M059J (cell line): ENCODE data around the gene SIRPD. TPM values are rescaled to one million over a fixed set of nuclear protein-coding genes. Genes with fewer than 3 reads are reported as not detected.

Source experiments
- DNase-seq: peaks from one replicate; pipeline ENCODE4 v3.0.0-alpha.2; 2012; ENCODE audit warnings: low read depth
- total RNA-seq: library from RNA; depleted of rRNA; stranded (reverse); fragments of >200 nt; shearing (Covaris generic); gene quantifications from 2 replicates; pipeline ENCODE4 v1.2.3, GENCODE V29; 2014

Gene SIRPD
- total RNA-seq, 1 experiment from 2014 or later = not detected

DNA sequence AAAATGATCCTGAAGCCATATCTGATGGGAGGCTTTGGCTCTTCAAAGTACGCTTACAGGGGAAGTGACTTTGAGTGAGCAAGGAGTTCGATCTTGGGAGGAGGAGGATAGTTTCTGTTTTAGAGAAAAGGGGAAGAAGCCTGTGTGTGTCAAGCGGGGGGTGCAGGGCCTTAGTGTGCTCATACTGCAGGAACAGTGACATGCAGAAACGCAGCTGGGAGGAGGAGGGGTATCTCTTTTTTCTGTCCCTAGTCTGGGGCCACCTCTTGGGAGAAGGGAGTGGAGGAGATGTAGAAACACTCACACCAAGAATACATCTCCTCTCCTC lies 19.8 kb downstream of the SIRPD start:
- DNase-seq = no peak

DNA sequence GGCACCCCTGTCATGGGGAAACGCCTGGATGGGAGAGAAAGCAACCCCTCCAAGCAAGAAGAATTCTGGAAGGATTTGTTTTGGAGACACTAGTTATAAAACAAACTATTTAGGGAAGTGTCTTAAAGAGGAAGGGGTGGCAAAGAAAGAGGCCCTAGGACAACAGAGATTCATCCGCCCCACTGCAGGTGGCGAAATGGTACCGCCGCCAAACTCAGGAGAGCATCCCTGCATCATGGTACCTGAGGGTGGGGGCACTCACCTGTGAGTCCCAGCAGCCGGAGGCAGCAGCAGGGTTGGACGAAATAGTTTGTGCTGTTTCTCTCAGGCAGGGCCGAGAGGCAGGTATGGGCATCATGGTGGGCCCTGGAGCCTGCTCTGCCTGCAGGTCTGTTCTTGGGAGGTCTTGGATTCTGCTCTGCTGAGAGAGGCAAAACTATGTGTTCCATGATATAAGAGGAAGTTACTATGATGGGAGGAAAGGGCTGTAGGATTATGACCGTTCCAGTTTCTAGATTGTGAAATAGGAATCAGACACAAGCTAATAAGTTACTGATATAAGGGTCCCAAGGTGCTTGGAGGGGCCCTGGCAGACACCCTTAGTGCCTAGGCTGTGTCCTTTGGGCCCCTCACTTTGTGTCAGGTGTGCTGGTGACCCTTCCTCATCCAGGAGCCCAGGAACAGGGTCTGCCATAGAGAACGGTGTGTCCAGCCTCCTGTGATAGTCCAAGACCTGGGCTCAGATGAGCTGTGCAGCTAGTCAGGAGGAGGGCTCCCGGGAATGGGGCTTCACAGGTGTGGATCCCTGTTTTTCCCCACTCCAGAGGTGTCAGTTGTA lies 20.4 kb downstream of the SIRPD start:
- no peak for DNase-seq

DNA sequence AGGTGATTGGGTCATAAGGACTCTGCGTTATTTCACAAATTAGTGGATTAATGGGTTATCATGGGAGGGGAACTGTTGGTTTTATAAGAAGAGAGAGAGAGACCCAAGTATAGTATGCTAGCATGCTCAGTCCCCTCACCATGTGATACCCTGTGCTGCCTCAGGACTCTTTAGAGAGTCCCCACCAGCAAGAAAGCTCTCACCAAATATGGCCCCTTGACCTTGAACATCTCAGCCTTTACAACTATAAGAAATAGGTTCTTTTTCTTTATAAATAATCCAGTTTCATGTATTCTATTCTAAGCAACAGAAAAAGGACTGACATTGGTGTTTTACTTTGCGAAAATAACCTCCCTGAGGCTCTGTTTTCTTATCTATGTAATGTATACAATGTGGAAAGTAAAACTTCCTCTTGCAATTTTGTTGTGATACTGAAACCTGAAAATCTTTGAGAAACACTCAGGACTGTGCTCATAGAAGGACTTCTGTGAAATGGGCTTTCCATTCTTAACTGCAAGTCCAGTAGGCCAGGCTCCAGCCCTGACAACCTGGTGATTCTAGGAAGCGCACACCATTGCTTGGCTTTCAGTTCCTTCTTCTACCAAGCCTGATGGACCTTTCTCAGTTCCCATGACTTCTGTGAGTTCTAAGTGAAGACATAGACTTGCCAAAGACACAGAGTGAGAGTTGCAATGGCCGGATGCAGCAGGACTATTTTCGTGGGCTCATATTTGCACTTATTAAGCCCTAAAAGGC lies 21.9 kb downstream of the SIRPD start:
- DNase-seq = no peak

DNA sequence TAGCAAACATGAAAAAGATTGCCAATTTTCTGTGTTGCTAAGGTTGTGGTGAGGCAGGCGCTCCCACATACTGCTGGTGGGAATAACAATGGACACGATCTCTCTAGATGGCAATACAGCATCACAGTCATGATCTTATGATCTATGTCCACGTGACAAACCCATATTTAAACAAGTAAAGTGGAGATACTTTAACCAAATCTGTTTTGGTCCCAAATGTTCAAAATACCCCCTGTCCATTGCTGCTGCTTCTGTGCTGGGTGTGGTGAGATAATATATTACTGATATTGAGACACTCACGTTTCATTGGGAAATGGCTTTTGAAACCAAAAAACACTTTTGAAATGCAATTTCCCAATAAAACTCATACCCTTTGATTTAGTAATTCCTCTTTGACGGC lies 23.0 kb downstream of the SIRPD start:
- peak; percentile 37 for DNase-seq

DNA sequence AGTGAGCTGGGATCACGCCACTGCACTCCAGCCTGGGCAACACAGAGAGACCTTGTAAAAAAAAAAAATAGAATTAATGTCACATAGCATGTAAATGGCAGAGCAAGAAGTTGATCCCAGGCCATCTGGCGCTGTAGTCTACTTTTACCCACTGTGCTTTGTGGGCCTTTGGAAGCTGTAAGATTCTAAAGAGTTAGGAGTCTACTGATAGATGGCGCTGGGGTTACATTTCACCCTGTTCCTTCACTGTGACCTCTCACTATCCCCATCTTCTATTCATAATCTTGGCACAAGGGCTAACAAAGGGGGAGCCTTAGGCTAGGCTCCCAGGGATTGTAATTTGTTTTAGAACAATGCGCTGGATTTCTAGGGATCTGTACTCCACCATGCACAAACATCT lies 24.4 kb downstream of the SIRPD start:
- peak; percentile 62 for DNase-seq

DNA sequence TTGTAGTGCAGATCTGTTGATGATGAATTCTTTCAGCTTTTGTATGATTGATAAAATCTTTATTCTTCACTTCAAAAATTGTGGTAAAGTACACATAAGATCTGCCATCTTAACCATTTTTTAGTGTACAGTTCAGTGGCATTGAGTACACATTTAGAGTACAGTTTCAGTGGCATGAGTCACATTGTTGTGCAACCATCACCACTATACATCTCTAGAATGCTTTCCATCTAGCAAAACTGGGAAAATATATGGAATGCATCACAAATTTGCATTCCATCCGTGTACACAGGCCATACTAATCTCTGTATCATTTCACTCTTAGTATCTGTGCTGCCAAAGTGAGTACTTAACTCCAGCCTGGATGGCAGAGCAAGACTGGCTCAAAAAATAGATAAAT lies 28.7 kb downstream of the SIRPD start:
- DNase-seq = no peak

DNA sequence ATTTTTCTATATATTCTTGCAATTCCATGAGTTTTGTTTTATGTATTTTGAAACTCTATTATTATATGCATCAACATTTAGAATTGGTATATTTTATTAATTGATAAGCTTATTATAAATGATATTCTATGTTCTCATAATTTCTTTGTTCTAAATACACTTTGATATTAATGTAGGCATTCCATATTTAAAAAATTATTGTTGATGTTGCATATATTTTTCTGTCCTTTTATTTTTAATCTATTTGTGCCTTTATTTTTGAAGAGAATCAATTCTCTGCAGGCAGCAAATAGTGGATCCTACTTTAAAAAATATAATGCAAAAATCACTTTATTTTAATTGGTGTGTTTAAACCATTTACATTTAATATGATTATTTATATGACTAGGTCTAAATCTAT lies 29.6 kb downstream of the SIRPD start:
- DNase-seq = no peak

DNA sequence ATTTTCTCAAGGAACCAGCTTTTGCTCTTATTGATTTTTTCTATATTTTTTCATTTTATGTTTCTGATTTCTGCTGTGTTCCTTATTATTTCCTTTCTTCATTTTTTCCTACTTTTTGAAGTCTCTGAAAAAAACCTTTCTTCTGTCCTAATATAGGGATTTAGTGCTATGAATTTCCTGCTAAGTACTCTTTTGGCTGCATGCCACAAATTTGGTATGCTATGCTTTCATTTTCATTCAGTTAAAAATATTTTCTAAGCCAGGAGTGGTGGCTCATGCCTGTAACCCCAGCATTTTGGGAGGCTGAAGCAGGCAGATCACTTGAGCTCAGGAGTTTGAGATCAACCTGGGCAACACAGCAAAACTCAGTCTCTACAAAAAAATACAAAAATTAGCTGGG lies 30.6 kb downstream of the SIRPD start:
- DNase-seq = peak; percentile 49

DNA sequence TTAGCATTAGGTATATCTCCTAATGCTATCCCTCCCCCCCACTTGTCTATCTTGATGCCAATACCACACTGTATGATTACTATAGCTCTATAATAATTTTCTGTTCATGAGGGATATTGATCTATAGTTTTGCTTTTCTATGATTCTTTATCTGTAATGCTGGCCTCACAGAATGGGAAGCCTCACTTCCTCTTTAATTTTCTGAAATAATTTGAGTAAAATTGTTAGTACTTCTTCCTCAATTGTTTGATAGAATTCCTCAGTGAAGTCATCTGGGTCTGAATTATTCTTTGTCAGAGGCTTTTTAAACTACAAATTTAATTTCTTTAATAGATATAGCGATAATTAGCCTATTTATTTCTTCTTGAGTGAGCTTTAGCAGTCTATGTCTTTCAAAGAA lies 31.2 kb downstream of the SIRPD start:
- no peak for DNase-seq

DNA sequence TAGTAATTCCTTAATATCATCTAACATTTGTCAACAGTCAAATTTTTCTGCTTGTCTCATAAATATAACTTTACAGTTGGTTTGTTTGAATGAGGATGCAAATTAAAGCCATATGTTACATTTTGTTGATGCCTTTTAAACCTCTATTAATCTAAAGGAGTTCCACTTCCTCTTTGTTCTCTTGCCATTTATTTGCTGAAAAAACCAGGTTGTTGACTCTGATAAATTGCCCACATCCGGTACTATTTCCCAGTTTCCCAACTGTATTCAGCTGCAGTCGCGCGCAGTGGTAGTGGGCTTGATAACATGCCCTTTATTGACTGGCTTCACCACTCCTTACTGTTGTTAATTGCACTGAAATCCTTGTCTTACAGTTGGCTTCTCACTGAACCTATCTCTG lies 33.5 kb downstream of the SIRPD start:
- DNase-seq = peak; percentile 43

DNA sequence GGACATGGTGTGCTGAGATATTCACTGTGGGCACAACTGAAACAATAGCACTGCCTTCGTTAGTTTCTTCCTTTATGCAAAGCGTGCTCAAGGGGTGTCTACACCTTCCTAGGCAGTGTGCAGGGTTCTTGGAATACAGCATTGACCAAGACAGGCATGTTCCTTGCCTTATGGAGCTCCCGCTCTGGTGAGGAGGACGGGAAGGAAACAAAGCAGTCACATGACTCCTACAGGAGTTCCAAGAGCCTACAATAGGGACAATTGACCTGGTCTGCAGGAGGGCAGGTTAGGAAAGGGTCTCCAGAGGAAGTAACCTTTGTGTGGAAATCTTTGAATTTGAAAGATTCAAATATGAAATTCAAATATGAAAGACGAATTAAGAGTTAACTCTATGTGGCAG lies 40.5 kb downstream of the SIRPD start:
- no peak for DNase-seq

DNA sequence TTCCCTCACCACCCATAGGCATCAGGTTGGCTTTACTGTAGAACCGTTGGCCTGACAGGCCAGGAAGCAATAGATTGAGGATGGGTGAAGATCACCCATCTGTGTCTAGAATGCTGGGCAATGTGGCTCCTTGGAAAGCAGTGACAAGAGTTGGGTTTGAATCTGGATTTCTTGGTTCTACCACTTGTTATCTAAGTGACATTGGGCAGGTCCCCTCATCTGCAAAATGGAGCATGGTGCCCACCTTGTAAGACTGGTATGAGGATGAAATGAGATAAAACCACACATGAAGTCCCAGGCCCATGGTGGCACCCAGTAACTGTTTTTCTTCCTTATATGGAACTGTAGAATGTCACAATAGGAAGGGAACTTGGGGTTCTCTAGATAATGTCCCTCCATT lies 43.7 kb downstream of the SIRPD start:
- no peak for DNase-seq

DNA sequence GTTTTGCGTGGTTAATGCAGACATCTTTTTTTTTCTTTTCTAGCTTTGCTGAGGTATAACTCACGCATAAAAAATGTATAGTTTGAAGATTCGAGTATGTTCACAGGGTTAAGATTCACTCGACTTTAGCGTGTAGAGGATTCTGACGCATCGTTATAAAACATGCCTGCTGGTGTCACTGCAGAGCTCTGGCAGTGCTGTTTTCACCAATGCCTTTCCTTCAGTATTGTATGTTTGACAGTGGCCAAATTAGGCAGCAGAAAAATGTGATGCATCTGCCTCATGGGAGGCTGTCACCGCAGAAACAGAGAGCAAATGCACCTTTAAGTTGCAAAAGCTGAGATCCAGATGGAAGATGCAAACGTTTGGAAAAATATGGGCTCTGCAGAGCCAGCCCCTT lies 48.3 kb downstream of the SIRPD start:
- DNase-seq = peak; percentile 51

DNA sequence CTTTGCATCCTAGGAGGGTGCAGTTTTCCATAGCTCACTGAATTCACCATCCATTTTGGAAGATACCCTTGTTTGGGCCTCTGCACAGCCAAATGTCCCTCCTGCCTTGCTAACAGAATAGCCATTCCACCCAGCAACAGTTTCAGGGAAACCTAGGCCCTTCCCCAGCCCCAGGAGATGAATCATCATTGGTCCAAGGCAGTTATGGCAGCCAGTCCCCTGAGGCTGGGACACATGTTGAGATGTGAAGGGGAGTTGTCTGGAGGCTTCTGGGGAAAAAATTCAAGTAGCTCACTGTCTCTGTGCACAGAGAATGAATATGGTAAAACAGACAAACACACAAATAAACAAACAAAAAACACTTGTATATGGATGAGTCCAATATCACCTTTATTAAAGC lies 48.9 kb downstream of the SIRPD start:
- DNase-seq = peak; percentile 50

DNA sequence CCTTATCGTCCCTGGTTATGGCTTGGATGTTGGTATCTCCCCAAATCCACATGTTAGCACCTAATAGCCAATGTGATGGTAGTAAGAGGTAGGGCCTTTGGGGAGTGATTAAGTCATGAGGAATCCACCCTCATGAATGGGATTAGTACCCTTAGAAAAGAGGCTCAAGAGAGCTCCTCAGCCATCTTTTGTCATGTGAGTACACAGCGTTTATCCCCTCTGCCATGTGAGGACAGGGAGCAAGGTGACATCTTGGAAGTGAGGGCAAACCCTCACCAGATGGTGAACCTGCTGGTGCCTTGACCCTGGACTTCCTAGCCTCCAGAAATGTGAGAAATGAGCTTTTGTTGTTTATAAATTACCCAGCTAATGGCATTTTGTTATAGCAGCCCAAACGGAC lies 50.2 kb downstream of the SIRPD start:
- no peak for DNase-seq

DNA sequence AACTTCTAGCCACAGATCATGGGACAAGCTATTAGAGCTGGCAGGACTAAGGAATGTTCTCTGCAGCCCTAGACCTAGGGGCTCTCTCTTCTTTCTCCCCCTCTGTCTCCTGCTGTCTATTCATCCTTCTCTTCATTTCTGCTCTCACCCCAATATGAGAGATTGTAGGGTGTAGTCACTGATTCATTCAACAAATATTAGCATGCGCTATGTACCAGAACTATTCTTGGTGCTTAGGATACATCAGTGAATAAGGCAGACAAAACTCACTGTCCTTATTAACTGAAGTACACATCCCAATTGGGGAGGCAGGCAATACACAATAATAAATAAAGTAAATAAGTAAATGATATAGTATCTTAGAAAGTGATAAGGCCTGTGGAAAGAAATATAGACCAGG lies 51.6 kb downstream of the SIRPD start:
- DNase-seq = no peak

DNA sequence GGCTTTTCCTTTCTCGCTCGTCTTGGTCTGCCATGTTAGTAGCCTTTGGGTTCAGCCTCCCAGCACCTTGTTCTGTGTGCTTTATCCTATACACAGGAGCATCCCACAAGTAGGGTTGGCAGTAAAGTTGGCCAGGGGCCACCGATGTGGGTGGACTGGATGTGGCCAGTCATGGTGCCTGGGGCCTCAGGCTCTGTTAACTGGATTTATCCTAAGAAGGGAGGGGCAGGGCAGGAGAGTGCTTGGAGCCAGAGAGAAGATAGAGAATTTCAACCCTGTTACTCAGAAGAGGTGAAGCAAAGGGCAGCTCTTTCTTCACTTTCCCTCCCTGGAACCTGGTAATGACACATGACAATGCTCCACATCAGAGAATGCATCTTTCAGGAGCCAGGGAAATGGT lies 52.1 kb downstream of the SIRPD start:
- peak; percentile 86 for DNase-seq

DNA sequence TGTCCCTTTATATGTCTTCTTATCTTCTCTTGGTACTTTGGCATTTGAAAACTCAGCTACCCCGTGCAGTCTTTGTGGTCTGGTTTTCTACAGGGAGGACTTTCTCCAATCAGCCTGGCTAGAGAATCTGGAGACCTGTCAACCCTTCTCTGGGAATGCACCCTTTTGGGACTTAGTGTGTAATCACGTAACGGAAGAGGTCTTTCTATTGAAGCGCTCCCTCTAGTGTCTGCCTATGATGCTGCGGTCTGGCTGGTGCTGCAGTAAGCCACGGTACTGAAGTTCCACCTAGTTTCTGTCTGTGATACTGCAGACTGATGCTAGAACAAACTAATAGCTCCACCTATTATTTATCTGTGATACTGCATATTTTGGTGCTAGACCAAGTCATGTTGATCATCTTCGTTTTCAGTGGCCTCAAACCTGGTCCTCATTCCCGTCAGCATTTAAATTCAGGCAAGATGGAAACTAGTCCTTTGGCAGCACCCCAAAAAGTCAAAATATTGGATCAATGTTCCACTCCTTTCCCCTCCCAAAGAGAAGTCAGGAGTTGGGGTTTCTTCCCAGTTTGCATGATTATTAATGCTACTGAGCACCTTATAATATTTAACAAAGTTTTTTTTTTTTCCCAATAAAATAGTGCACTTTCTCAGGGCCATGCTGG lies 53.8 kb downstream of the SIRPD start:
- peak; percentile 95 for DNase-seq

DNA sequence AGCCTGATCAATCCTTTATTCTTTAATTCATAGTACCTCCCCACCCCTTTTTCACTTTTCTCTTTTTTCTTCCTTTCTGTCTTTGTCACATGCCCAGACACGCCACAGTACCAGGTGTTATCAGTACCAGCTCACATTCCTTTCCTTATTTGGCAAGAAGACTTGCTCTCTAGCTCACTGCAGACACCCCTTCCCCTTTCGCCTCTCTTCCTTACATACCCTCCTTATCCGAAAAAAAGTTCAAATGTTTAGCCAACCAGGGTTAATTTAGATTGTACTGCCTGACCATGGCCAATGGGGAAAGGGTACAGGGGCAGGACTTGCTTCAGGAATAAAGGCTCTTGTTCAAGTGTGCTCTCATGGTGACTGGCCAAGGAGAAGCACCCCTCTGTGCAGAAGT lies 57.0 kb downstream of the SIRPD start:
- no peak for DNase-seq

DNA sequence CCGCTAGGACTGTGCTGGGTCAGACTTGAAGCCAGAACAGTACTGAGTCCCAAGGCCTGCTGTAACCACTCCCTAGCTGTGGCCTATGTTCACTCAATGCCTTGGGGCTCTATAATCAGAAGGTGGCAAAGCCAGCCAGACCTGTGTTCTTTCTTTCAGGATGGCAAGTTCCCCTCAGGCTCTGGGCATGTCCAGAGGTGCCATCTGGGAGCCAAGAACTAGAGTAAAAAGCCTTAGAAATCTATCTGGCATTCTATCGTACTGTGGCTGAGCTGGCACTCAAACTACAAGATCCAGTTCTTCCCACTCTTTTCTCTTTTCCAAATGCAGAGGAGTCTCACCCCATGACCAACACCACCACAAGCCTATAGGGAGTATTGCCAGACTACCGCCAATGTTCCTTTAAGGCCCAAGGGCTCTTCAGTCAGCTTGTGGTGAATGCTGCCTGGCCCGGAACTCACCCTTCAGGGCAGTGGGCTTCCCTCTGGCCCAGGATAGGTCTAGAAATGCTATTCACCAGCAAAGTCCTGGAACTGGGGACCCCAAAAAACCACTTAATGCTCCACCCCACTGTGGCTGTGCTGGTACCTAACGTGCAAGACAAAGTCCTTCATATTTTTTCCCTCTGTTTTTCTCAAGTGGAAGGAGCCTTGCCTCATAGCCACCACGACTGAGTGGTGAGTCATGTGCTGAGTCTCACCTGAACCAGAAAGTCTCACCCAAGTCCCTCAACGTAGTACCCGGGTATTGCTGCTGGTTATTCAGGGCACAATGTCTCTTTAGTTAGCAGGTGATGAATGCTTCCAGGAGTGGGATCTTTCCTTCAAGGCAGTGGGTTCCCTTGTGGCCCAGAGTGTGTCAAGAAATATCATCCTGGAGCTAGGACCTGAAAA lies 57.7 kb downstream of the SIRPD start:
- DNase-seq = peak; percentile 59

DNA sequence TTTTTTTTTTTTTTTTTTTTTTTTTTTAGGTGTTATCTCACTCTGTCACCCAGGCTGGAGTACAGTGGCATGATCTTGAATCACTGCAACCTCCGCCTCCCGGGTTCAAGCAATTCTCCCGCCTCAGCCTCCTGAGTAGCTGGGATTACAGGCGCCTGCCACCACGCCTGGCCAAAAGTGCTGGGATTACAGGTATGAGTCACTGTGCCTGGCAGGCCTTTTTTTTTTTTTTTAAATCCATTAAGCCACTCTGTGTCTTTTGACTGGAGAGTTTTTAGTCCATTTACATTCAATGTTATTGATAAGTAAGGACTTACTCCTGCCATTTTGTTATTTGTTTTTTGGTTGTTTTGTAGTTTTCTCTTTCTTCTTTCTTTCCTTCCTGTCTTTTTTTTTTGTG lies 60.1 kb downstream of the SIRPD start:
- DNase-seq = peak; percentile 49

DNA sequence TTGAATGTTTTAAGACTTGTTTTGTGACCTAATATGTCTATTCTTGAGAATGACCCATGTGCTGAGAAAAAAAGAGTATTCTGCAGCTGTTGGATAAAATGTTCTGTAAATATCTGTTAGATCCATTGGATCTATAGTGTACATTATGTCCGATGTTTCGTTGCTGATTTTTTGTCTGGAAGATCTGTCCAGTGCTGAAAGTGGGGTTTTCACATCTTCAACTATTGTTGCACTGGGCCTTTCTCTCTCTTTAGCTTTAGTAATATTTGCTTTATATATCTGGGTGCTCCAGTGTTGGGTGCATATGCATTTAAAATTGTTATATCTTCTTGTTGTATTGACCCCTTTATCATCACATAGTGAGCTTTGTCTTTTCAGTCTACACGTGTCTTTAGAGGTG lies 60.6 kb downstream of the SIRPD start:
- DNase-seq = no peak
